NCI-H2227 (cell line): Measurements from ENCODE around the gene PPM1E.
A peak's percentile ranks its signal among the peaks of the same experiment; 100 is the strongest.
"Not testable (repeated sequence)": the region's sequence is repeated elsewhere in the genome, so short reads cannot be mapped to it uniquely, and the experiment has no call there.

Experiments used
- DNase-seq: peaks from one replicate; lab custom pipeline; 2025; ENCODE audit not compliant: unreplicated experiment; lab: John Stamatoyannopoulos, UW

Gene PPM1E

DNA sequence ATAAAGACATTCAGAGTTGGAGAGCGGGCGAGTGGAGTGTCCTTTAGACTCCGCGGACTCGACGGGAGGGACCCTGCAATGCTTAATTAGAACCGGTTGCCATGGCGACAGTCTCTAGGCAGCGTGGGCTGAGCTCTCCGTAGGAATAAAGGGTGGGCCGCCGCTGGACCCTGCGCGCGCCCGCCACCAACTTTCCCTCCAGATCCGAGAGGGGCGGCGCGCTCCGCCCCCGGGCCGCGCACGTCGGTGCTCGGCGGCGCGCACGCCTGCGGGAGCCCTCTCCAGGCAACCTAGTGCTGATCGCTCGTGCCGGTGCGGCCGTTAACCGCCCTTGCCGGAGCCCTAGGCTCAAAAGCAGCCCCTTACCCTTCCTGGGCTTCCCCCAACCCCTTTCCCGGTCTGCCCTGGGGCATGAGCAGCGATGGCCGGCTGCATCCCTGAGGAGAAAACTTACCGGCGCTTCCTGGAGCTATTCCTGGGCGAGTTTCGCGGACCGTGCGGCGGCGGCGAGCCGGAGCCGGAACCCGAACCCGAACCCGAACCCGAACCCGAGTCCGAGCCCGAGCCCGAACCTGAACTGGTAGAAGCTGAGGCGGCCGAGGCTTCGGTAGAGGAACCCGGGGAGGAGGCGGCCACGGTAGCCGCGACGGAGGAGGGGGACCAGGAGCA lies at the start of gene PPM1E:
PPM1E (plus strand) TSS at position 278 of the 669 bp plus-strand sequence.
- peak; percentile 99 for DNase-seq

DNA sequence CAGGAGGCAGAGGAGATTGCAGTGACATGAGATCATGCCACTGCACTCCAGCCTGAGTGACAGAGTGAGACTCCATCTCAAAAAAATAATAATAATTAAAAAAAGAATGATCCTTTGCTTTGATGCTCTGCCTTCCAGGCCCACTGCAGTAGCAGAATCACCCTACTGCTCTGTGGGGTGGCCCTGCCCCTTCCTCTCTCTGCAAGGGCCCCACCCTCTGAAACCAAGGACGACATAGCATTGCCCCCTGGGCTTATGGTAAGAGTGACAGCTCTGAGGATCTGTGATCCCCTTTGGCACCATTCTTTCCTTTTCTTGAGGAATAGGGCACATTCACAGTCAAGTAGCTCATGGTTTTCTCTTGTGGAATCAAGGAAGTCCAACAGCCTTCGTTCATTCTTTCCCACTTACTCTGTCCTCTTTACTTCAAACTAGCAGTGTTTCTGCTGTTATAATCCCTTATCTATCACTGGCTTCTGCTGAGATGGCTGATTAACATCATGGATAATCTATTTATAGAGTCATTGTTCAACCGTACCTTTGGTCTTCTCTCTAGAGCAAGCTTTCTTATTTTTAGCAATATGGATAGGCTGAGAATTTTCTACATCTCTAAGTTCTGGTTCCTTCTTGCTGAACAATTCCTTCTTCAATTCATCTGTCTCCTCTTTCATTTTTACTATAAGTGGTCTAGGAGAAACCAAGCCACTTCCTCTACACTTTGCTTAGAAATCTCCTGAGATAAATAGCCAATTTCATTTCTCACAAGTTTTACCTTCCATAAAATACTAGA lies 49.1 kb upstream of the PPM1E start:
- no peak for DNase-seq

DNA sequence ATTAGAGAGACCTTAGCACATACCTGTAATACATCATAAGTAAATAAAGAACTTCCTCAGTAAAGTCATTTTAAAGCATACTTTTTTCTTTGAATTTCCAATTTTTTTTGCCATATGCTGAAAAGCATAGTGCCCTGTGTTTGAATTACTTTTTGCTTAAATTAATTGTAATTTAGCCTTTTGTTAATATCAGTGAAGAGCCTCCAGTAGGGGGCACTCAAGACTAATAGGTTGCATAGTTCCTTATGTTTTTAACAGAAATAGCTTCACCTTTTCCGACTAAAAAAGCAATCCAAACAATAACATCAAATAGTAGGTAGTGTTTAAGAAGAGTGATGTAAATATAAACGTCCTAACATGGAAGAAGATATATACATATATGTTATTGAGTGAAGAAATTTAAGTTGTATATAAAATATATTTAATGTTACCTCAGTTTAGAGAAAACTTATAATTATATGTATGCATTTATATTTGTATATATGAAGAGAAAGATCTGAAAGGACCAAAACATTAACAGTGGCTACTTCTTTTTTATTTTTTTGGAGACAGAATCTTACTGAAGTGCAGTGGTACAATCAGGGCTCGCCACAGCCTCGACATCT lies 44.6 kb upstream of the PPM1E start:
- peak; percentile 82 for DNase-seq

DNA sequence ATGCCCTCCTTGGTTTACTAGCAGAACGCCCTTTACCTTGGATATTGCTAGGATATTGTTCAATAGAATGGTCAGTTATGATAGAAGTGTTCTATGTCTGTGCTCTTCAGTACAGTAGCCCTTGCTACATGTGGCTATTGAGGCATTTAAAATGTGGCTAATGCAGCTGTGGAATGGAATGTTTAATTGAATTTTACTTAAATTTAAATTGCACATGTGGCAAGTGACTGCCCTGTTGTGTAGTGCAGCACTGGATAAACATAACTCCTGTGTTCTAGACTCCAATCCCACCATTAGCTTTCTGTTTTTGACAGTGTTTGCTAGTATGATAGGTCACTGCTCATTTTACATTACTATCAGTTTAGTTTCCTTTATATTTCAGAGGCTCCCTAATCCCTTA lies 33.4 kb upstream of the PPM1E start:
- DNase-seq: no peak

DNA sequence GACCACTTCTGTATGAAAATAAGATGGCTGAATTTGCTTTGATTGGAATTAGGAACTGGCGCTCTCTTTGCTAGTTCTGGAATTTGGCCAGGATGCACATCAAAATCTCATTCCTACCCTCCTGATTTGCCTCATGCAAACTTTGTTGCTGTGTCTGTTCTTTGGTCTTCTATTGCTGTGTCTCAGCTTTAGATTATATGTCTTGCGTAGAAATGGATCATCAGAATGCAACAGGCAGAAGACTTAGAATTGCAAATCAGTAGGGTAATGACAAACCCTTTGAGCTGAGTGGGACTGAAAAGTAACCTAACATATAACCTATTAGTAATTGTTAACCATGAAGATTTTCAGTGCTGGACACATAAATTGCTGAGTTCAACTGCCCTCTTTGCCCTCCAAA lies 33.0 kb upstream of the PPM1E start:
- no peak for DNase-seq

DNA sequence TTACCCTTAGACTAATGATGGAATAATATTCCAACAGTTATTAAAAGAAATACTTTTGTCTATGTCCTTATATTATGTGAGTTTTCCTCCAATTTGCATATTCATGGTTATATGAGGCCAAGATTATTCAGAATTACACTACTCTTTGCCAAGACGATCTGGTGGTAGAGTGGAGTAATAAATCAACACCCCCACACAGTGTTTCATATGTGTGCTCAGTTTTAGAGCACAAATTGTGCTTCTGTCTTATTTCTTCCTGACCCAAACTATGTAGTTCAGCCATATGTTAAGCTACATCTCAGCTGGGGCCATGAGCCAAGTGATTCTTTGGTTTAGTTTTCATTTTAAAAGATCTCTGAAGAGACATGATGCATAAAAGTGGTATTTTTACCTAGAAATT lies 26.9 kb upstream of the PPM1E start:
- DNase-seq: no peak

DNA sequence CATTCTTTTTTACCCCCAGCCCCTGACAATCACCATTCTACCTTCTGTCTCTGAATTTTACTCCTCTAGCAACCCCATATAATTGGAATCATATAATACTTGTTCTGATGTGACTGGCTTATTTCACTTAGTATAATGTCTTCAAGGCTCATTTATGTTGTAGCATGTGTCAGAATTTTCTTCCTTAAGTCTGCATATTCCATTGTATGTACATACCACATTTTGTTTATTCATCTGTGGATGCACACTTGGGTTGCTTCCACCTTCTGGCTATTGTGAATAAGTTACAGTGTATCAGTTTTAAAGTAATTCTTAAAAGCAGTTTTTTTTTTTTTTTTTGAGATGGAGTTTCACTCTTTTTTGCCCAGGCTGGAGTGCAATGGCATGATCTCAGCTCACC lies 24.7 kb upstream of the PPM1E start:
- DNase-seq: no peak

DNA sequence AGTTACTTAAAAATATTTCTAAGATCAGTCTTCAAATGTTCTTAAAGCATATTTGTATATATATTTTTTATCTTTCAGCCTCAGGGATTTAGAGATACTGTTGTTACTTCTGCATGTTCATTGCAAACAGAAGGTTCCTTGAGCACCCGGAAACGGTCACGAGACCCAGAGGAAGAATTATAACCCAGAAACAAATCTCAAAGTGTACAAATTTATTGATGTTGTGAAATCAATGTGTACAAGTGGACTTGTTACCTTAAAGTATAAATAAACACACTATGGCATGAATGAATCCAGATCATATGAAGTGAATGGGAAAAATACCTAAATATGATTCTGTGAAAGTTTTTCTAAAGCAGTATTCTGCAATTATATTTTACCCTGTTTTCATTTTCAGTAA lies 21.6 kb upstream of the PPM1E start:
- DNase-seq: no peak

DNA sequence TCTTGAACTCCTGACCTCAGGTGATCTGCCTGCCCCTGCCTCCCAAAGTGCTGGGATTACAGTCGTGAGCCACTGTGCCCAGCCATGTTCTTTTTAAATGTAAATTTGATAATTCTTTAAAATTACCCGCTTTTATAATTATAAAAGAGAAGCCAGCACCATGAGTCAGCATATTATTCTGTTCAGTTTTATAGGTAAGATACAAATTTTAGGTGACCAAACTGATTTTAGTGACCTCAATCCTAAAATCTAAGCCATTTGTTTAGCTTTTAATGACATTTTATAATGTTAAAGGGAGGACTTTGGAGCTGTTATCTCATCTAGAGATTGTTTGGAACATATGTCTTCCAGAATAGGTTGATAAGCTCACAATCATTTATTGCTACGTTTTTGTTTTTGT lies 20.8 kb upstream of the PPM1E start:
- DNase-seq: no peak

DNA sequence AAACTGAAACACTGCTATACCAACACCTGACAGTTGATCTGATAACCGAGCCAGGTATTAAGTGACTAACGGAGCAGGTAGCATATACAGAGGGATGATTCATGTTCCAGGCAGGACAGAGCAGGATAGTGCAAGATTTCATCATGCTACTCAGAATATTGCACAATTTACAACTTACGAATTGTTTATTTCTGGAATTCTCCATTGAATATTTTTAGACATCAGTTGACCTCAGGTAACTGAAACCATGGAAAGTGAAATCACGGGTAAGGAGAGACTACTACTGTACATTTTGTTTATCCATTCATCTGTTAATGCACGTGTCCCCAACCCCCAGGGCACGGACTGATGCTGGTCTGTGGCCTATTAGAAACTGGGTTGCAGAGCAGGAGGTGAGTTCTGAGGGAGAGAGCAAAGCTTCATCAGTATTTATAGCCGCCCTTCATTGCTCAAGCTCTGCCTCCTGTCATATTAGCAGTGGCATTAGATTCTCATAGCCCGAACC lies 14.5 kb upstream of the PPM1E start:
- no peak for DNase-seq

DNA sequence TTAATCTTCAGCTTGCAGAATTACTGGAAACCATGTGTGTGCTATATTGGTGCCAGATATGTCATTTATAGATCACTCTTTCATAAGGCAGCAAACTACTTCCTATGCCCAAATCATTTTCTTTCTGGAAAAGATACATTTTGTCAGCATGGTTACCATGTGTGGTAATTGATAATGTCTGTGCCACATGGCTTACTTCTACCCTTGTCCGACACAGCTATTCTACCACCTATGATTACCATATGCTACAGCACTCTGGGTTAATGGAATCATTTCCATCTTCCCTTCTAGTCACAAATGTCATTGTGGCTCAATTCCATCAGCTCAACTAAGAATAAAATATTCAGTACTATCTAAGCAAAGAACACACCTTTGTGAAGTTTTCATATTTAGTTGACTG lies 8.0 kb upstream of the PPM1E start:
- no peak for DNase-seq

DNA sequence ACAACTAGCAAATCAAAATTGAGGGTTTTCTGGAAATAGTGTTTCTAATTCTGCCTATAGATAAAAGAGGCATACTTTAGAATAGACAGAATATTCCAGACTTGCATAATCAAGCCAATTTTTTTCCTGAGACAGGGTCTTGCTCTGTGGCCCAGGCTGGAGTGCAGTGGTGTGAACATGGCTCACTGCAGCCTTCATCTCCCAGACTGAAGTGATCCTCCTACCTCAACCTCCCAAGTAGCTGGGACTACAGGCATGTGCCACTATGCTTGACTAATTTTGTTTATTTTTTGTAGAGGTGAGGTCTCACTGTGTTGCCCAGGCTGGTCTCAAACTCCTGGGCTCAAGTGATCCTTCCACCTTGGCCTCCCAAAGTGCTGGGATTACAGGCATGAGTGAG lies 6.0 kb upstream of the PPM1E start:
- DNase-seq: not testable (repeated sequence)

DNA sequence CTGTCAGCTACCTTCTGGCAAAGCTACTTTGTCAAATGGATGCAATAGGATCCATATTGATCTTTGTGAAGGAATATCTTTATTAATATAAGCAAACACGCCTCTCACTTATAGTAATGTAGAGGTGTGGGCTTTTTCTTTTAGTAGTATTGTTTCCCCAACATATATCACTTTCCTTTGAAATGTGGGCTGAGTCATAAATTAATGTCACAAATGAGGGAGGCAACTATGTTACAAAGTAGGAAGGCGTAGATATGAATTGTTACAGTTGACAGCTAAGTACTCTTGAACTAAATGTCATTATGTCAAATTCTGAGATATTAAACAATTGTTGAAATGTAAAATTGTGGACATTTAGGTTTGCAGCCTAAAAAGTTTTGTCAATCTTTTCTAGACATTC lies 2.6 kb upstream of the PPM1E start:
- DNase-seq: no peak

DNA sequence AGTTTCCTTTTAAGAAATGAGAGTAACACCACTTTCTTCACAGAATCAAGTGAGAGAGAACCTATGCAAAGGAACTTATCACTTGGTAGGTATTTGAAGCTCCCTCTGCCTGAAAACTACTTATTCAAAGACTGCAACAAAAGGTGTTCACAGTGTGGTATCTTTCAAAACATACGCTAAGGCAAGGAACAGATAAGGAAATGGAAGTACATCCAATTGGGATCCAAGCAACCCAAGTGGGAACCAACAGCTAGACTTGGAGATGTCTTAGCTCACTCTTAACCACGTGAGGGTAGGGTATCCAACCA lies 431 bp upstream of the PPM1E start:
- DNase-seq: peak; percentile 51

DNA sequence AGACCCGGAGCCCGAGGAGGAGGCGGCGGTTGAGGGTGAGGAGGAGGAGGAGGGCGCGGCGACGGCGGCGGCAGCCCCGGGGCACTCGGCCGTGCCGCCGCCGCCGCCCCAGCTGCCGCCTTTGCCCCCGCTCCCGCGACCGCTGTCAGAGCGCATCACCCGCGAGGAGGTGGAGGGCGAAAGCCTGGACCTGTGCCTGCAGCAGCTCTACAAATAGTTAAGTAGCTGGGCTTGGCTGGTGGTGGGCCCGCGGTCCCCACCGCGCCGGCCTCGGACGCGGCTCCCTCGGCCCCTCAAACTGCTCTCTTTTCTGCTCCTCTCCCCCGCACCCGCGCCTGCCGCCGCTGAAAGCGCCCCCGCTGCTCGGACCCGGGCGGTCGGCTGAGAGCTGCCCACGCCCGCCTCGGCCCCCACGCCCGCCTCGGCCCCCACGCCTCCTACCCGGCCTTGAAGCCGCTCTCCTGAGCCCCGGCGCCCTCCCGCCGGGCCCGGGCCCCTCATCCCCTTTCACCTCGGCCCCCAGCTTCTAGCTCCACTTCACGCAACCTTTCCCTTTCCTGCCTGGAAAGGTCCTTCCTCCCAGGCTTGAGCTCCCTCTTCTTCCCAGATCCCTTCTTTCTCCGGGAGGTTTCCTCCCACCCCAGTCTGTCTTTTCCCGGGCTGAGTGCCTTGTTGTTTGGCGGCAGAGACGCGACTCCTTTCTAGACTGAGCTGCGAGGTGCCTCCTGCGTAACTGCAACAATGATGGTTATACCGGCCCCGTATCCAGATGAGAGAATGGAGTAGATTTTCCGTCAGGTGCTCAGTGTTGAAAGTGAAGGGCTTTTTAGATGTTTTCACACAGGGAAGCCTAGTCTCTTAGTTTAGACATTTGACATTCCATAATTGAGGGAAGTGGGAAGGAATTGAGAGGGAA lies 850 bp downstream of the PPM1E start:
- DNase-seq: peak; percentile 59

DNA sequence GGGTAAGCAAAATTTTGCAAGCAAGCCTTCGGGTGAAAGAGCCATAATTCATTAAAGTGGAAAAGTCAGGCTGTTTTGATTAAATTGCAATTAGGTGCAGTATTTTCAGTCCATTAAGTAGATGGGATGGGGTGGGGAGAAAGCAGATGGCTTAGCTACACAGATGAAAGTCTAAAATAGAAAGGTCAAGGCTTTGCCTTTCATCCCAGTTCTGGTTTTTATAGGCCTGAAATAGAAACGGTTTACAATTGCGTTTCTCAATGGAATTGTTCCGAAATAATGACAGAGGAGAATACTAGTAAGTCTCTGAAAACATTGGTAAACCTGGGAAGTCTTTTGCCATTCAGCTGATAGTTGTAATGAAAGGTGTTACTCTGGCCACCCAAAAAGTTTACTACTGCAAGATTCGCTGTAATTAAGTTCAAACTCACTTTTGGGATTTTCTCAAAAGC lies 1.5 kb downstream of the PPM1E start:
- no peak for DNase-seq

DNA sequence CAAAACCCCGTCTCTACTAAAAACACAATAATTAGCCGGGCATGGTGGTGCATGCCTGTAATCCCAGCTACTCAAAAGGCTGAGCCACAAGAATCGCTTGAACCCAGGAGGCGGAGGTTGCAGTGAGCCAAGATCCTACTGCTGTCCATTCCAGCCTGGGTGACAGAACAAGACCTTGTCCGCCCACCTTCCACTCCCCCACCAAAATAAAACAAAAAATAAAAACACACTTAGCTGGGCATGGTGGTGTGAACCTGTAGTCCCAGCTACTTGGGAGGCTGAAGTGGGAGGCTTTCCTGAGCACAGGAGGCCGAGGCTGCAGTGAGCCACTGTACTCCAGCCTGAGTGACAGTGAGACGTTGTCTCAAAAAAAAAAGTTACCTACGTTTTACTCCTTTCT lies 3.2 kb downstream of the PPM1E start:
- no peak for DNase-seq

DNA sequence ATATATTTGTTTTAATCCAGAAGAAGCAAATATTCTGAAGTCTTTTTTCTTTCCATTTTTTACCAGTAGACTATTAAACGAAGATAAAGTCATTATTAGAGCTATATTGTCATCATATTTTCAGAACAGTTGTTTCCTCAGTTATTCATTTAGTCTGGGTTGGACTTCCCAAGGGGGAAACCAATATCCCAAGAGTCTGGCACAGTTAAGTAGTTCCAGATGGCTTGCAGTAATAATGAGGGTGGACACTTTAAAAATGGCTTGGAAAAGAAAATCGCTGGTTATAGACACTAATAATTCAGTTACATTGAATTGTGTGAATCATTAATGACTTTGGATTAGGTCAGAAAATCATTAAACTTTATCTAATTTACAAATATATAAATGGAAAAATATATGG lies 3.9 kb downstream of the PPM1E start:
- DNase-seq: no peak

DNA sequence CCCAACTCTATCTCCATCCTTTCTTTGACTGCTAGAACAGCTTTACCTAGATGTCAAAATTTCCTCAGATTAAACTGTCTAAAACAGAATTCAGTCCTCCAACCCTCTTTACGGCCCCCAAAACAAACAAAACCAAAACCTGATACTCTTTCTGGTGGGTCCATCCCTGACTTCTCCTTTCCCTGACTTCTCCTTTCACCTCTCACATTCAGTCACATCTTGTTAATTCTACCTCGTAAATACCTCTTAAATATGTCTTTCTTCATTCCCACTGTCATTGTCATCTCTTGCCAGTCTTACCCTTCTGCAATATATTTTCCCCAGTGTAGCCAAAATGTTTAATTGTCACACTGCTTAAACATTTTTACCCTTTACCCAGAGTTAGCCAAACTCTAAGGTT lies 4.6 kb downstream of the PPM1E start:
- no peak for DNase-seq

DNA sequence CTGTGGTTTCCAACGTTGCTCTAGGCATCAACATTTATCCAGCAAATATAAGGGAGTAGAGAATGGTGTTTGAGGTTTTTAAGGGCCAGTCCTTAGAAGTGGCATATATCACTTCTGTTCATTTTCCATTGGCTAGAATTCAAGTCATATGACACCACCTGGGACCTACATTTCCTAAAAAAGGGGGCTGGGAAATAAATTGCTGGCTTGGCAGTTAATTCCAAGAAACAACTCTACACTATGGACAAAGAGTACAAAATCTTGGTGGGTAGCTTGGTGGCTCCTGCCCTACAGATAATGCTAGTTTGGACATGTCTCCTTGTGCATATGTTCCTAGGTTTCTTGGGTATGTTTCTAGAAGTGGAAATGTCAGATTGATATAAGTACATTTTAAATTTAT lies 7.6 kb downstream of the PPM1E start:
- DNase-seq: no peak

DNA sequence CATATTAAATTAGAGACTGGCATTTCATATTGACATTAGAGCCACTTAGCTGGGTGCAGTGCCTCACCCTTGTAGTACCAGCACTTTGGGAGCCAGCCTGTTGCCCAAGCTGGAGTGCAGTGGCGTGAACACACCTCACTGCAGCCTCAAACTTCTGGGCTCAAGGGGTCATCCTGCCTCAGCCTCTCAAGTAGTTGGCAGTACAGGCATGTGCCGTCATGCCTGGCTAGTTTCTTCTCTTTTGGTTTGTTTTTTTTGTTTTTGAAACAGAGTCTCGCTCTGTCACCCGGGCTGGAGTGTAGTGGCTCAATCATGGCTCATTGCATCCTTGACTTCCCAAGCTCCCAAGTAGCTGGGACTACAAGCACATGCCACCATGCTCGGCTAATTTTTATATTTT lies 8.7 kb downstream of the PPM1E start:
- DNase-seq: no peak
